GM12892 (cell line): ENCODE data around the gene ZMPSTE24.

Source experiments
- DNase-seq: peaks from one replicate; pipeline ENCODE4 v3.0.0; 2011; ENCODE audit not compliant: insufficient read length
- FAIRE-seq: peaks from 2 replicates; lab custom pipeline; 2011; peaks lifted over from hg19 to GRCh38; lab: Jason Lieb, UNC
- POLR2A ChIP-seq: IDR thresholded peaks from 2 replicates; pipeline ENCODE4 v1.6.1; 2011; ENCODE audit warnings: low read depth, low read length, control low read depth
- POLR2AphosphoS5 ChIP-seq: IDR thresholded peaks from 2 replicates; pipeline ENCODE4 v1.6.1; 2011; ENCODE audit warnings: low read depth, low read length, control low read depth
- TAF1 ChIP-seq: IDR thresholded peaks from 2 replicates; pipeline ENCODE4 v1.6.1; 2011; ENCODE audit warnings: low read depth, mild to moderate bottlenecking, control low read depth, low read length, borderline replicate concordance

The ZMPSTE24 gene

GRCh38 chr1:40243351-40243750, 14.7 kb upstream of the ZMPSTE24 start:
- no peak for DNase-seq
- FAIRE-seq: no peak
- TF ChIP-seq TAF1 (no peak), POLR2A (no peak), POLR2AphosphoS5 (no peak)

- no peak for FAIRE-seq
- TF ChIP-seq TAF1 (no peak), POLR2A (no peak), POLR2AphosphoS5 (no peak)
- no peak for DNase-seq
Observed at GRCh38 chr1:40244138-40244744, 13.8 kb upstream of the ZMPSTE24 start.

DNA sequence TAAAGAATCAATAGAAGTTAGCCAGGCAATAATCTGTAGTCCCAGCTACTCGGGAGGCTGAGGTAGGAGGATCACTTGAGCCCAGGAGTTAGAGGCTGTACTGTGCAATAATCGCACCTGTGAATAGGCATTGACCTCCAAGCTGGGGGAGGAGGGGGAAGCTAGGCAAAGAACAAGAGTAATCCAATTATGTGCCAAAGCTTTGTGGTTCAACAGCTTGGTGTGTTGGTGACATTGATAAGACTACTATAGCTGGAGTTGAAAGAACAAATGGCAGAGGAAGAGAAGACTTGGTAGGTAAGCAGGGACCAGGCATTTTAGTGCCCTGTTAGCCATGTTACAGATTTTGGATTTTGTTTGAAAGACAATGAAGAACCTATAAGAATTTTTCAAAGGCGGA, 12.3 kb upstream of the ZMPSTE24 start:
- TF ChIP-seq POLR2AphosphoS5 (no peak), TAF1 (no peak), POLR2A (no peak)
- FAIRE-seq (no peak), DNase-seq (no peak)

DNA sequence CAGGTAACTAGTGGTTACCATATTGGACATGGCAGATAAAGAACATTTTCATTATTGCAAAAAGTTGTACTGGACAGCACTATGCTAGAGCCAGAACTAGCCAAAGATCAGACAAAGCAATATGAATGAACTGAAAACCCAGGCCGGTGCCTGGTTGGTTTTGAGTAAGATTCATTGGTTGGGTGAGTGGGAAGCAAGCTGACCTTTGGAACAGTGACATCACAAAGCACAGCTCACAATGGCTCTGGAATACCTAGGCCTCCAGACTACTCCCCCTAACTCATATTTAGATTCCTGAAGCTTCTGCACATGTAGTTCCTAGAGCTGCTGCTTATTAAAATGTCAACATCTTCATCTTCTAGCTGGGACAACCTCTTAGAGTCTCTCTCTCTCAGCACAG, 10.4 kb upstream of the ZMPSTE24 start, which contains the start of gene TMCO2:
Gene TMCO2 (plus strand): TSS at position 283 of the 400 bp plus-strand sequence. CDS start 57 bp downstream, at position 340.
- TF ChIP-seq POLR2AphosphoS5 (no peak), POLR2A (no peak), TAF1 (no peak)

DNA sequence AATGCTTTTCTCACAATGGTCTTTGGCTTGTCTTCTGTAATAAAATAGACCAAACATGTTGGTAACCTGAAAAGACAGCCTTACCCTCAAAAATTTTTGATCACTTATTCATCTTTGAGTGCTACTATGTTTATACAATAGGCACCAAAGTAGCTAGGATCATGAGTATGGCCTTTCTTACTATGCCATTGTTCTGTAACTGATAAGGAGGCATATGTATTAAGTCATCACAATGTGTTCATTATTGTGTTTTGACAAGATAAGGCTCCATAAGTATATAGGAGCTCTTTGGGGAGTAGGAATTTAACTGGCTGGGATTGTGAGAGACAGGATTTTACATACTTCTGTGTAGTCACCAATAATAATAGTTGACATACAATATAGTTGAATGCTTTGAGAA, 9.6 kb upstream of the ZMPSTE24 start:
- FAIRE-seq: no peak
- no peak for TF ChIP-seq TAF1
- TF ChIP-seq POLR2AphosphoS5: no peak
- no peak for TF ChIP-seq POLR2A
- DNase-seq: no peak

More for the DNA sequence above, 10.4 kb upstream of the ZMPSTE24 start, which contains the start of gene TMCO2:
- DNase-seq: no peak
- no peak for FAIRE-seq

DNA sequence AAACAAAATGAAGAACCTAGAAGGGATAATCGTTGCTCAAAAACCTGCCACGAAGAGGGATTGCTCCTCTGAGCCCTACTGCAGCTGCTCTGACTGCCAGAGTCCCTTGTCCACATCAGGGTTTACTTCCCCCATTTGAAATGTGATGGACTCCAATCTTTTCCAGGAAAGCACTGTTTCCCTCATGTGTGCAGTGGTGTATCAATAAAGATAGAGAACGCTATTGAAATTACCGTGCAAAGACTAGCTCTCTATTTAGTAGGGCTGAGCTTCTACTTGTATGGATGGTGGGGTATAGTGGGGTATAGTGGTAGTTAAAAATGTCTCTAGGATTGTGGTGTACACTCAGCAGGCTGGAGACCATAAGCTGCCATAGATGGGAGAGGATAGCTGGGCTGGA, 6.6 kb upstream of the ZMPSTE24 start:
- DNase-seq (no peak), FAIRE-seq (no peak)
- TF ChIP-seq POLR2AphosphoS5 (no peak), TAF1 (no peak), POLR2A (no peak)

DNA sequence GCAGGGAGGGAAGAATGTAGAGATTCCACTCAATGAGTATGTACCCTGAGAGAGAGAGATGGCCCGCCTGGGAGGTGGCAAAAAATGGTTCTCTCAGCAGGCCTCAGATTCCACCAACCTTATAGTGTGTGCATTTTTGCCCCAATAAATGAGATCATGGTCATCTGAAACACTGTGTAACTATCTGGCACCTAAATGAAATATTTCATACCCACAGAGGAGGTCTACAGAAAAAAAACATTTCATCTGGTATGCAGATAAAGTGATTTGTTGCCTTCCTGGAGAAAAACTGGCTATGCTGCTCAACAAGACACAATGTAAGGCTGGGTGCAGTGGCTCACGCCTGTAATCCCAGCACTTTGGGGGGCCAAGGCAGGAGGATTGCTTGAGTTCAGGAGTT, 5.4 kb upstream of the ZMPSTE24 start:
- FAIRE-seq: no peak
- TF ChIP-seq POLR2AphosphoS5 (no peak), POLR2A (no peak), TAF1 (no peak)
- DNase-seq: no peak

- TF ChIP-seq POLR2A: no peak
- no peak for TF ChIP-seq POLR2AphosphoS5
- TF ChIP-seq TAF1: no peak
- FAIRE-seq: no peak
- DNase-seq: no peak
Observed at GRCh38 chr1:40255231-40255630, 2.8 kb upstream of the ZMPSTE24 start.

DNA sequence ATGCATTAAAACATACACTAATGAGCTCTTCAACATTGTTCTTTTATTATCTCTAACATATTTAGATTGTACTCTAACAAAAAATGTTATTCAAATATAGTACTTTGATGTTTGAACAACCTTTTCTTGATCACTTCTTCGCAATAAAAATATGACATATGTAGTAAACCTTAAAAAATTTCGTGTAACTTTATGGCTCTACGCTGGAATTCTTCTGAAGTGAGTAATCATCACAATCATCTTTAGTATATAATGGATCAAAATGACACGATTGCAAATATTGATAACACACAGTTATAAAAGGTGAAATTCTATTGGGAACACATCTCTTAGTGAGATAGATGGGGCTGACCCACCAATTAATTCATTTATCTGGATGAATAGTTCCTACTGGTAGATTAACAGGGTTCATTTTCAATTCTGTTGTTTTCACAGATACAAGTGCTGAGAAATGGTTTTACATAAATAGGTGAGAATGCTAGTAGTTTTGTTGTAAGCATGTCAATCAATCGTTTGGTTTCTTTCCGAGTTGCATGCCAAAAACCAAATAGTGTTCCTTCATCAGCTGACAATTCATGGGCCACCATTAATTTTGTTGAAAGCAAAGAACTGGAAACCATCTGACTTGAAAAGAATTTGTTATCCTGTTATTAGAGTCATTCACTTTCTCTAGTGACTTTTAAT, 1.5 kb upstream of the ZMPSTE24 start:
- TF ChIP-seq POLR2A (no peak), TAF1 (no peak), POLR2AphosphoS5 (no peak)
- no peak for DNase-seq
- no peak for FAIRE-seq

DNA sequence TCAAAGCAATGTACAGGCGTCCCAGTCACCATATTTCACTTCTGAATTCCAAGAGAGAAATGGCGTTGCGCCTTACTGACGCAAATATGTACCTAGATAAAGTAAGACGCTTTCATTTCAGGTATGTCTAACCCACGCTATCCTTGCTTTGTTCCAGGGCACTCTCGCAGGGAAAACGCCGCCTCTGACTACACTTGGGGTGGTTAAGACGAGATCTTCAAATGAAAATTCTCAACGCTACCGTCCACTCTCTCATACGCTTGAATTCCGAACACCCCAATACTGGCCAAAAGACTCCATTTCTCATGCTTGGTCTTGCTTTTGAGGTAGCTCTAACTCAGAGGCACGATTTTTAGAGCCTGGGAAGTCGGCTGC, 736 bp upstream of the ZMPSTE24 start:
- FAIRE-seq (no peak), DNase-seq (no peak)
- no peak for TF ChIP-seq POLR2A
- no peak for TF ChIP-seq TAF1
- no peak for TF ChIP-seq POLR2AphosphoS5

DNA sequence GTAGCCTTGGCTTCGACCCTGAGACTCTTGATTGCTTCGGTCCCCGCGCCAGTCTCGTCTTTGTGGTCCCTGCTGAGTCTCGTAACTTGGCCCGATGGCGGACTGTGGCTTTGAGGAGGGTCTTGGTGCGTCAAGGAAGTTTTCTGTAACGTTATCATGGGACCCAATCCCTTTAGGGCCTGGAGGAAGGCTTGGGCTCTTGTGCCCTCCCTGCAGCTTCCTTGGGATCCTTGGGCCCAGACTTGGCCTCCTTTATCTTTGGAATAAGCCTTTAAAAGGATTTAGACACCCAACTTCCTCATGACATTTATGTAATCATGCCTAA, 371 bp downstream of the ZMPSTE24 start:
- no peak for DNase-seq
- FAIRE-seq: no peak
- TF ChIP-seq POLR2AphosphoS5 (no peak), TAF1 (no peak), POLR2A (no peak)

DNA sequence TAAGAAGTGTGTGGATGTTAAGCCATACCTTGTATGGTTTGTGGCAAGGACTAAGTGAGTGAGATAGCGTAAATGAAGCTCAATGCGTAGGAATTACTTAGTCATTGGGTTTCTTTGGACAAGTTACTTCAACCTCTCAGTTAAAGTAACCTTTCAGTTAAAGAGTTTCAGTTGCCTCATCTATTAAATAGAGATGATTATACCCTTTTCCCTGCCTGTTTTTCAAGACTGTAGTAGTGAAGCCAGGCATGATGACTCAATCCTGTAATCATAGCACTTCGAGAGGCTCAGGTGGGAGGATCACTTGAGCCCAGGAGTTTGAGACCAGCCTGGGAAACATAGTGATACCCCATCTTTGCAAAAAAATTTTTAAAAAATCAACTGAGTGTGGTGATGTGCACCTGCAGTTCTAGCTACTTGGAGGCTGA, 6.3 kb downstream of the ZMPSTE24 start:
- DNase-seq (no peak), FAIRE-seq (no peak)
- TF ChIP-seq TAF1: no peak
- TF ChIP-seq POLR2AphosphoS5: no peak
- TF ChIP-seq POLR2A: no peak

GRCh38 chr1:40265298-40265697, 7.3 kb downstream of the ZMPSTE24 start:
- TF ChIP-seq TAF1: no peak
- TF ChIP-seq POLR2A: no peak
- no peak for TF ChIP-seq POLR2AphosphoS5
- FAIRE-seq (no peak), DNase-seq (no peak)

GRCh38 chr1:40265919-40266318, 7.9 kb downstream of the ZMPSTE24 start:
- FAIRE-seq: no peak
- no peak for DNase-seq
- TF ChIP-seq POLR2AphosphoS5 (no peak), TAF1 (no peak), POLR2A (no peak)
